Type B pancreatic cell (in vitro differentiated cells): ENCODE results near the gene KIAA0930. TPM values are rescaled to one million over a fixed set of nuclear protein-coding genes. Genes with fewer than 3 reads are reported as not detected.

ENCODE experiments used
- DNase-seq: peaks from one replicate; pipeline ENCODE4 v3.0.0; 2021; ENCODE audit warnings: mixed read lengths; ENCODE audit not compliant: unreplicated experiment; ENCODE audit errors: extremely low spot score
- H3K27ac Mint-ChIP-seq: 2 replicates; pipeline ENCODE4 v1.8.0; 2021; ENCODE audit warnings: mild to moderate bottlenecking, mixed read lengths
- H3K27me3 Mint-ChIP-seq: 2 replicates; pipeline ENCODE4 v1.8.0; 2021; ENCODE audit warnings: mixed read lengths
- H3K36me3 Mint-ChIP-seq: 2 replicates; pipeline ENCODE4 v1.8.0; 2021; ENCODE audit warnings: mixed read lengths
- H3K4me1 Mint-ChIP-seq: one replicate; pipeline ENCODE4 v1.8.0; 2021; ENCODE audit warnings: mixed read lengths; ENCODE audit not compliant: unreplicated experiment
- H3K4me3 Mint-ChIP-seq: 2 replicates; pipeline ENCODE4 v1.8.0; 2021; ENCODE audit warnings: mild to moderate bottlenecking, mixed read lengths
- H3K9me3 Mint-ChIP-seq: 2 replicates; pipeline ENCODE4 v1.8.0; 2021; ENCODE audit warnings: mixed read lengths
- CTCF ChIP-seq: fragments of 200-600 bp; sonication (generic); conservative IDR thresholded peaks from 2 replicates; pipeline ENCODE4 v1.5.0; 2021; ENCODE audit warnings: antibody characterized with exemption, mild to moderate bottlenecking
- total RNA-seq: library from RNA; stranded (reverse); gene quantifications from 2 replicates; pipeline ENCODE4 v1.2.1, GENCODE V29; 2021; ENCODE audit warnings: low replicate concordance

The KIAA0930 gene
- total RNA-seq, 1 donor from 2014 or later: 54.1 TPM

GRCh38 chr22:45183974-45184373 lies 56.7 kb downstream of the KIAA0930 start:
- Mint-ChIP-seq H3K27me3 (no peaks in the 10 kb centered on the region), H3K9me3 (no peaks in the 10 kb centered on the region), H3K4me3 (no peak overlapping the region), H3K4me1 (peaks cover 11% of the 10 kb centered on the region), H3K36me3 (peaks cover 29% of the 10 kb centered on the region), H3K27ac (no peak overlapping the region)
- DNase-seq: no peak
- TF ChIP-seq CTCF: no peak

GRCh38 chr22:45181766-45182165 lies 58.9 kb downstream of the KIAA0930 start:
- Mint-ChIP-seq H3K36me3 (peaks cover 33% of the 10 kb centered on the region), H3K27ac (no peak overlapping the region), H3K9me3 (no peaks in the 10 kb centered on the region), H3K4me1 (no peaks in the 10 kb centered on the region), H3K27me3 (no peaks in the 10 kb centered on the region), H3K4me3 (no peak overlapping the region)
- TF ChIP-seq CTCF: no peak
- DNase-seq: no peak

GRCh38 chr22:45181240-45181639 lies 59.5 kb downstream of the KIAA0930 start:
- Mint-ChIP-seq H3K9me3 (no peaks in the 10 kb centered on the region), H3K4me1 (no peaks in the 10 kb centered on the region), H3K27ac (peak overlapping the region; percentile 9), H3K36me3 (peaks cover 33% of the 10 kb centered on the region), H3K27me3 (no peaks in the 10 kb centered on the region), H3K4me3 (no peak overlapping the region)
- no peak for DNase-seq
- TF ChIP-seq CTCF: no peak

GRCh38 chr22:45180146-45180679 lies 60.5 kb downstream of the KIAA0930 start:
- Mint-ChIP-seq H3K27me3 (no peaks in the 10 kb centered on the region), H3K4me3 (no peak overlapping the region), H3K27ac (no peak overlapping the region), H3K9me3 (no peaks in the 10 kb centered on the region), H3K36me3 (peaks cover 27% of the 10 kb centered on the region), H3K4me1 (no peaks in the 10 kb centered on the region)
- no peak for TF ChIP-seq CTCF
- DNase-seq: no peak

- DNase-seq: no peak
- H3K27me3 Mint-ChIP-seq: no peaks in the 10 kb centered on the region
- H3K36me3 Mint-ChIP-seq: peaks cover 31% of the 10 kb centered on the region
- no peaks in the 10 kb centered on the region for H3K9me3 Mint-ChIP-seq
- H3K27ac Mint-ChIP-seq: no peak overlapping the region
- no peak for TF ChIP-seq CTCF
- H3K4me1 Mint-ChIP-seq: no peaks in the 10 kb centered on the region
- no peak overlapping the region for H3K4me3 Mint-ChIP-seq
Measured at GRCh38 chr22:45179276-45180049, 61.2 kb downstream of the KIAA0930 start.
